GM12875 (cell line): Measurements from ENCODE around the gene CETN3.

Source experiments
- H3K4me3 ChIP-seq: one replicate; pipeline ENCODE4 v1.5.1; 2011; ENCODE audit warnings: low read depth, low read length, control low read depth
- CTCF ChIP-seq: IDR thresholded peaks from 2 replicates; pipeline ENCODE4 v1.5.1; 2011; ENCODE audit warnings: low read depth, mild to moderate bottlenecking, control low read depth, inconsistent platforms, low read length, moderate library complexity, borderline replicate concordance; ENCODE audit not compliant: insufficient read depth

Gene CETN3

DNA sequence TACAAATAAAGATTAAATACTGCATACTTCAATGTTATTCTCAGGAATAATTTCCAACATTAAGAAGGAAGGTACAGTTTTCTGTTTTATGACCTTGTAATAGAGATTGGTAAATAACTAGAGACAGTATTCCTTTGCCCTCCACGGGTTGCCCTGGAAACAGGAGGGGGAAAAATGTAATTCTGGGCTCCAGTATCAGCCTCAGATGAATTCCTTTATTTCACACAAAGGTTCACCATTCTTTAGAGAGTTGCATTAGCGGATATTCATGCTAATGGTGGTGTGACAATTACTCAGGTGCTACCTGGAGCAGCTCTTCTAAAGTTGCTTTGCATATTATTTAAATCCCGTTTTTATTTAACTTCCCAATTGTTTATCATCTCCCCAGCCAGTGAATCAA, 42.6 kb downstream of the CETN3 start:
- no peak for TF ChIP-seq CTCF
- no peak overlapping the region for H3K4me3 ChIP-seq

DNA sequence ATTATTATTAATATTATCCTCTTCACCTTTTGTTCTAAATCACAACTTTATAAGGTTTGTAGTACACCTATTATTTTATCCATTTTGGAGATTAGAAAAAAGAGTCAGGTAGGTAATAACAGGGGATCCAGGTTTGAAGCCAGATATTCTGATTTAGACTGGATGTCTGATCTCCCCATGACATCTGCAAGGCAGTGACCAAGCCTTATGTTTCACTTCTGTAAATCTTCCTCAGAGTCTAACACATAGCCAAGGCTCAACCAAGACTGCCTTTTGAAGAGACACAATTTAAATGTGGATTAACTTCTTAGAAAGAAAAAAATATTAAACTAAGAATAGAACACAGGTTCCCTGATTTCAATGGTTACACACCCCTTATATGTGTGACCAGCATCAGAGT, 44.2 kb downstream of the CETN3 start:
- TF ChIP-seq CTCF: no peak

DNA sequence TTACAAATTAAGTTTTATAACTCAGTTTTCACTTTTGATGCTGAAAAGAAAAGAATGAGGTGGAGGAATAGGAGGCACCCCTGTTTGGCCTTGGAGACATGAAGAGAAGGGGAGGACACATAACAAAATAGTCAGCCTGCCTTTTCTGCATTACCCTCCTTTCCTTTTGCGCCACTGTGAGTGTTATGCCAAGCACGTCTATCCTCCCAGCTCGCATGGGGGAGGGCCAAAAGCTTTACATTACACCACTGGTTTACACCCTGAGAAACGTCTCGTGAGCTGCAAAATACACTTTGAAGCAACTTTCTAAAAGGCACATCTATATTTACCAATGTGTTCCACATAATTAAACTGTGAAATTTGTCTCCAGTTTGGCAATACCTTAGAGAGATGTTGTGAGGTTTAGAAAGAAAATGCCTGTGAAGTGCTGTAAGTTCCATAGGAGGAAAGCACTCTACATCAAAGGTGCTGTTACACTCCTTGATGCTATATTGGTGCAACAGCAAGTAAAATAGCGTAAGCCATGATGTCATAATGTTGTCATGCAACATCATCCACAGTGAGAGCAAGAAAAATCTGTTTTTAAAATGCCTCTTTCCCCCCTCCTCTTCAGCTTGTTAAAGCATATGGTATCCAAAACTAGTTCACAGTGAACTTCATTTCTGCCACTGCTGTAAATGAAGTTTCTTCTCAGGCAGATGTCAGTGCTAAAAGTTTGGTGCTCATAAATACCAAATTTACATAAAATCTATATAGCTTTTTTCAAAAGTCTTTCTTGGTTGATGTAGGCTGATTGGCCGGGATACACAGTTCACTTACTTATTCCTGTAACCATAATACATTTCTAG, 50.3 kb downstream of the CETN3 start:
- no peak overlapping the region for H3K4me3 ChIP-seq
- no peak for TF ChIP-seq CTCF

More for the DNA sequence above, 44.2 kb downstream of the CETN3 start:
- H3K4me3 ChIP-seq: no peak overlapping the region

- H3K4me3 ChIP-seq: no peak overlapping the region
These were observed 52.9 kb downstream of the CETN3 start for GRCh38 chr5:90356622-90357021.

GRCh38 chr5:90356176-90356575, 53.4 kb downstream of the CETN3 start:
- no peak for TF ChIP-seq CTCF

More at GRCh38 chr5:90356622-90357021, 52.9 kb downstream of the CETN3 start:
- TF ChIP-seq CTCF: no peak

GRCh38 chr5:90355635-90356034, 53.9 kb downstream of the CETN3 start:
- H3K4me3 ChIP-seq: no peak overlapping the region
- TF ChIP-seq CTCF: no peak

More at GRCh38 chr5:90356176-90356575, 53.4 kb downstream of the CETN3 start:
- no peak overlapping the region for H3K4me3 ChIP-seq

DNA sequence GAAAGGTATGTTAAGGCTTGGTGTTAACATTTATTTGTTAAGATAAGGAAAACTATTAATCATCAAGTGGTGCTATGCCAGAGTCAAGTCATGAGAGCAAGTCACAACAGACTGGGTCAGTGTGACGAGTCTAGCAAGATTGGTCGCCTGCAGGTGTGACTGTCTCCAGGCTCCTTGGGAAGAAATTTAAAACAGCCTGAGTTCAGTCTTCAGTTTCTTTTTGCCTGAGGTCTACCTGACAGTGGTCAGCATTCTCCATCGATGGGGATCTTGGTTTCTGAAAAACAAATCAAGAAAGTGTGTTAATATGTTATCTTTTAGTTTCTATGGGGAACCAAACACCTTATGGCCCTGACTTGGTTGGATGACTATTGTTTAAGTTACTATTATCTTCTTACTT, 56.3 kb downstream of the CETN3 start:
- TF ChIP-seq CTCF: no peak
- no peak overlapping the region for H3K4me3 ChIP-seq
